Neuron (in vitro differentiated cells): ENCODE results near the gene SMARCC2.

Experiments used
- H2AFZ ChIP-seq: one replicate; pipeline ENCODE4 v1.6.1; 2013; ENCODE audit warnings: low read depth, mild to moderate bottlenecking, inconsistent platforms, low read length, moderate library complexity
- H3K27me3 ChIP-seq: one replicate; pipeline ENCODE4 v1.6.1; 2013; ENCODE audit warnings: low read length; ENCODE audit not compliant: insufficient read depth
- H3K36me3 ChIP-seq: one replicate; pipeline ENCODE4 v1.6.1; 2013; ENCODE audit warnings: low read length; ENCODE audit not compliant: insufficient read depth
- H3K4me1 ChIP-seq: one replicate; pipeline ENCODE4 v1.6.1; 2013; ENCODE audit warnings: low read length; ENCODE audit not compliant: insufficient read depth
- H3K4me3 ChIP-seq: 2 replicates; pipeline ENCODE4 v1.5.1; 2013; ENCODE audit warnings: mild to moderate bottlenecking, low read length, moderate library complexity
- H3K9me3 ChIP-seq: one replicate; pipeline ENCODE4 v1.6.1; 2013; ENCODE audit warnings: low read length

SMARCC2 gene

GRCh38 chr12:56146492-56147460, 42.5 kb downstream of the SMARCC2 start:
- H3K27me3 ChIP-seq = no peaks in the 10 kb centered on the region
- no peaks in the 10 kb centered on the region for H3K9me3 ChIP-seq
- peaks cover 36% of the 10 kb centered on the region for H3K36me3 ChIP-seq
- H3K4me1 ChIP-seq = peaks cover 6% of the 10 kb centered on the region
- no peak overlapping the region for H2AFZ ChIP-seq
- no peak overlapping the region for H3K4me3 ChIP-seq

GRCh38 chr12:56145217-56145616, 44.1 kb downstream of the SMARCC2 start:
- Histone ChIP-seq H3K27me3 (no peaks in the 10 kb centered on the region), H3K36me3 (peaks cover 45% of the 10 kb centered on the region), H2AFZ (no peak overlapping the region), H3K4me3 (no peak overlapping the region), H3K4me1 (no peaks in the 10 kb centered on the region), H3K9me3 (no peaks in the 10 kb centered on the region)

GRCh38 chr12:56143870-56144269, 45.4 kb downstream of the SMARCC2 start:
- no peaks in the 10 kb centered on the region for H3K27me3 ChIP-seq
- H2AFZ ChIP-seq = no peak overlapping the region
- H3K4me1 ChIP-seq = no peaks in the 10 kb centered on the region
- no peak overlapping the region for H3K4me3 ChIP-seq
- H3K9me3 ChIP-seq = no peaks in the 10 kb centered on the region
- peaks cover 53% of the 10 kb centered on the region for H3K36me3 ChIP-seq

GRCh38 chr12:56143217-56143616, 46.1 kb downstream of the SMARCC2 start:
- Histone ChIP-seq H3K9me3 (no peaks in the 10 kb centered on the region), H3K36me3 (peaks cover 59% of the 10 kb centered on the region), H3K4me1 (no peaks in the 10 kb centered on the region), H3K4me3 (no peak overlapping the region), H3K27me3 (no peaks in the 10 kb centered on the region), H2AFZ (no peak overlapping the region)

GRCh38 chr12:56141946-56142784, 47.1 kb downstream of the SMARCC2 start:
- Histone ChIP-seq H2AFZ (no peak overlapping the region), H3K4me1 (no peaks in the 10 kb centered on the region), H3K27me3 (no peaks in the 10 kb centered on the region), H3K9me3 (no peaks in the 10 kb centered on the region), H3K36me3 (peaks cover 70% of the 10 kb centered on the region), H3K4me3 (no peak overlapping the region)

GRCh38 chr12:56137853-56138571, 51.3 kb downstream of the SMARCC2 start:
- H3K4me1 ChIP-seq = no peaks in the 10 kb centered on the region
- no peak overlapping the region for H3K4me3 ChIP-seq
- H3K36me3 ChIP-seq = peaks cover 78% of the 10 kb centered on the region
- H2AFZ ChIP-seq = no peak overlapping the region
- H3K9me3 ChIP-seq = no peaks in the 10 kb centered on the region
- no peaks in the 10 kb centered on the region for H3K27me3 ChIP-seq

GRCh38 chr12:56134897-56135296, 54.4 kb downstream of the SMARCC2 start:
- H3K27me3 ChIP-seq = no peaks in the 10 kb centered on the region
- H2AFZ ChIP-seq = no peak overlapping the region
- H3K36me3 ChIP-seq = peaks cover 82% of the 10 kb centered on the region

GRCh38 chr12:56130876-56131275, 58.4 kb downstream of the SMARCC2 start:
- Histone ChIP-seq H3K9me3 (no peaks in the 10 kb centered on the region), H3K27me3 (no peaks in the 10 kb centered on the region), H3K36me3 (peaks cover 46% of the 10 kb centered on the region), H3K4me3 (no peak overlapping the region), H2AFZ (no peak overlapping the region), H3K4me1 (peaks cover 30% of the 10 kb centered on the region)

More at GRCh38 chr12:56134897-56135296, 54.4 kb downstream of the SMARCC2 start:
- Histone ChIP-seq H3K9me3 (no peaks in the 10 kb centered on the region), H3K4me1 (peaks cover 3% of the 10 kb centered on the region), H3K4me3 (no peak overlapping the region)

- H2AFZ ChIP-seq = no peak overlapping the region
- peaks cover 30% of the 10 kb centered on the region for H3K4me1 ChIP-seq
- H3K27me3 ChIP-seq = no peaks in the 10 kb centered on the region
- peak overlapping the region; percentile 89 for H3K4me3 ChIP-seq
- H3K36me3 ChIP-seq = peaks cover 44% of the 10 kb centered on the region
- no peaks in the 10 kb centered on the region for H3K9me3 ChIP-seq
Observed at GRCh38 chr12:56129942-56130495, 59.3 kb downstream of the SMARCC2 start.

- Histone ChIP-seq H2AFZ (no peak overlapping the region), H3K4me3 (peak overlapping the region; percentile 89), H3K9me3 (no peaks in the 10 kb centered on the region), H3K27me3 (no peaks in the 10 kb centered on the region), H3K36me3 (peaks cover 40% of the 10 kb centered on the region), H3K4me1 (peaks cover 30% of the 10 kb centered on the region)
Observed at GRCh38 chr12:56129206-56129941, 59.9 kb downstream of the SMARCC2 start.

GRCh38 chr12:56128670-56129205, 60.5 kb downstream of the SMARCC2 start:
- H3K4me1 ChIP-seq = peaks cover 30% of the 10 kb centered on the region
- peak overlapping the region; percentile 89 for H3K4me3 ChIP-seq
- peaks cover 33% of the 10 kb centered on the region for H3K36me3 ChIP-seq
- H2AFZ ChIP-seq = peak overlapping the region; percentile 13
- no peaks in the 10 kb centered on the region for H3K9me3 ChIP-seq
- no peaks in the 10 kb centered on the region for H3K27me3 ChIP-seq
